Parathyroid adenoma (tissue), 2 donors: Measurements from ENCODE around the gene LRRC8E.

Source experiments
- H2AFZ ChIP-seq: fragments of 300-600 bp; sonication (generic); one replicate; pipeline ENCODE4 v1.7.0; 2017; ENCODE audit warnings: antibody characterized with exemption, mild to moderate bottlenecking
- H3K27ac ChIP-seq: fragments of 300-600 bp; sonication (generic); one replicate; pipeline ENCODE4 v1.7.0; 2017
- H3K27me3 ChIP-seq: fragments of 300-600 bp; sonication (generic); one replicate; pipeline ENCODE4 v1.7.0; 2017; ENCODE audit warnings: low read length; ENCODE audit not compliant: control insufficient read depth, insufficient read depth
- H3K36me3 ChIP-seq: fragments of 300-600 bp; sonication (generic); one replicate; pipeline ENCODE4 v1.7.0; 2017; ENCODE audit warnings: low read length; ENCODE audit not compliant: control insufficient read depth, insufficient read depth
- H3K4me1 ChIP-seq: fragments of 300-600 bp; sonication (generic); one replicate; pipeline ENCODE4 v1.7.0; 2017; ENCODE audit warnings: control low read depth
- H3K4me2 ChIP-seq: fragments of 300-600 bp; sonication (generic); one replicate; pipeline ENCODE4 v1.7.0; 2017; ENCODE audit warnings: low read length
- H3K4me3 ChIP-seq: fragments of 300-600 bp; sonication (generic); one replicate; pipeline ENCODE4 v1.7.0; 2017; ENCODE audit warnings: low read depth, low read length
- H3K79me2 ChIP-seq: fragments of 300-600 bp; sonication (generic); one replicate; pipeline ENCODE4 v1.7.0; 2017; ENCODE audit warnings: control low read depth
- H3K9ac ChIP-seq: fragments of 300-600 bp; sonication (generic); one replicate; pipeline ENCODE4 v1.7.0; 2017; ENCODE audit warnings: mild to moderate bottlenecking
- H3K9me3 ChIP-seq: fragments of 300-600 bp; sonication (generic); one replicate; pipeline ENCODE4 v1.7.0; 2017; ENCODE audit warnings: low read length; ENCODE audit not compliant: control insufficient read depth
- TF ChIP-seq, protein P1 (sequence below): fragments of 300-600 bp; sonication (generic); IDR thresholded peaks from one replicate; pipeline ENCODE4 v1.7.0; 2017; ENCODE audit warnings: antibody characterized with exemption, mild to moderate bottlenecking
- donor health status: primary hyperparathyroidism.

LRRC8E gene

DNA sequence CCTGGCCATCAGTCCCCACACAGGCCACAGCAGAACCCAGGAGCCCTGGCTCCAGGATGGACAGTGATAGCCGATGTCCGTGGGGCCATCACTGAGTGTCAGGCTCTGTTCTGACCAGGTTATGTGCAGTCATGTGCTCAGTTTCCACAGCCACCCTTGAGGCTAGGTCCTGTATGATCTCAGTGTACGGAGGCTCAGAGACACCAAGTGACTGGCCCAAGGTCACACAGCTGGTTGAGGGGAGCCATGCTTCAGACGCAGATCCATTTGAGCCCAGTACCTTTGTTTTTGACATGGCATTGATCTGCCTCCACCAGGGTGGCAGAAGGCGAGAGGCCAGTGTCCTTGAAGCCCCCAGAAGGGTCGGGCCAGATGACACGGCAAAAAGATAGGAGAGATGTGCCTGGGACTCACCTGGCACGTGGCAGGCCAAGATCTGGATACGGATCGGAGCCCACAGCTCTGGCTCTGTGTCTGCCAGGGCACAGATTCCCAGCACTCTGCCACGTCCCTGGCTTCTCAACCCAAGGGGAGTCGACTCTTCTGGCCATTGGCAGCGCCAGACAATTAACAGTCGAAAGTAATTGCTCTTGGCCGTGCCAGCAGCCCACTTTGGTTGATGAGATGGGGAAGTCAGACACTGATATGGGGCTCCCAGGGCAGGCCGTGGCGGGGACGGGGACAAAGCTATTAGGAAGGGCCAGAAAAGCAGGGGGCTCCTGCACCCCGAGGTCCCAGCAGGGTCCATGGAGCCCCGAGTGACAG is 42.7 kb upstream of the LRRC8E start:
- H3K27ac ChIP-seq, result no peak overlapping the region
- no peaks in the 10 kb centered on the region for H3K4me1 ChIP-seq
- H2AFZ ChIP-seq, result no peak overlapping the region
- H3K9me3 ChIP-seq, result no peaks in the 10 kb centered on the region
- H3K79me2 ChIP-seq, result peaks cover 4% of the 10 kb centered on the region
- H3K9ac ChIP-seq, result no peak overlapping the region
- TF ChIP-seq, protein P1, sequence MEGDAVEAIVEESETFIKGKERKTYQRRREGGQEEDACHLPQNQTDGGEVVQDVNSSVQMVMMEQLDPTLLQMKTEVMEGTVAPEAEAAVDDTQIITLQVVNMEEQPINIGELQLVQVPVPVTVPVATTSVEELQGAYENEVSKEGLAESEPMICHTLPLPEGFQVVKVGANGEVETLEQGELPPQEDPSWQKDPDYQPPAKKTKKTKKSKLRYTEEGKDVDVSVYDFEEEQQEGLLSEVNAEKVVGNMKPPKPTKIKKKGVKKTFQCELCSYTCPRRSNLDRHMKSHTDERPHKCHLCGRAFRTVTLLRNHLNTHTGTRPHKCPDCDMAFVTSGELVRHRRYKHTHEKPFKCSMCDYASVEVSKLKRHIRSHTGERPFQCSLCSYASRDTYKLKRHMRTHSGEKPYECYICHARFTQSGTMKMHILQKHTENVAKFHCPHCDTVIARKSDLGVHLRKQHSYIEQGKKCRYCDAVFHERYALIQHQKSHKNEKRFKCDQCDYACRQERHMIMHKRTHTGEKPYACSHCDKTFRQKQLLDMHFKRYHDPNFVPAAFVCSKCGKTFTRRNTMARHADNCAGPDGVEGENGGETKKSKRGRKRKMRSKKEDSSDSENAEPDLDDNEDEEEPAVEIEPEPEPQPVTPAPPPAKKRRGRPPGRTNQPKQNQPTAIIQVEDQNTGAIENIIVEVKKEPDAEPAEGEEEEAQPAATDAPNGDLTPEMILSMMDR, result no peak
- no peaks in the 10 kb centered on the region for H3K36me3 ChIP-seq
- no peak overlapping the region for H3K4me2 ChIP-seq
- no peak overlapping the region for H3K4me3 ChIP-seq
- H3K27me3 ChIP-seq, result no peaks in the 10 kb centered on the region

DNA sequence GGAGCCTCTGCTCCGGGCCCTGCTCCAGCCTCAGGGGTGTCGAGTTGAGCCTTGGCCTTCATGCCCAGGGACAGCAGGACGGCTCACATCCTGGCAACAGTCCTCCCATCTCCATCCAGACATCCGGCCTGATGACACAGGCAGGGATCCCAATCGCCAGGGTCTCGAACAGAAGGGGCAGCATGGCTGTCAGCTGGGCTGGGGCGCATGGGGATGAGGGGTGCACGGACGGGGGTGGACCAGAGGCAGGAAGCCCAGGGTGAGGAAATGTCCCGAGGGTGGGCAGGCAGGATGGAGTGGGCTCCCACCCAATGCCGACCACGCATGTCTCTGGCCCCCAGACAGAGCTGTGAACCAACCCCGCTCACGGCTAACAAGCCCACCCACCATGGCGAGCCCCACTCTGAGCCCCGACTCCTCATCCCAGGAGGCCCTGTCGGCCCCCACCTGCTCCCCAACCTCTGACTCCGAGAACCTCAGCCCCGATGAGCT is 42.1 kb upstream of the LRRC8E start:
- no peaks in the 10 kb centered on the region for H3K27me3 ChIP-seq
- H2AFZ ChIP-seq, result no peak overlapping the region
- H3K27ac ChIP-seq, result no peak overlapping the region
- H3K4me3 ChIP-seq, result no peak overlapping the region
- no peaks in the 10 kb centered on the region for H3K9me3 ChIP-seq
- H3K79me2 ChIP-seq, result peaks cover 3% of the 10 kb centered on the region
- TF ChIP-seq, protein P1, result no peak
- H3K9ac ChIP-seq, result no peak overlapping the region
- H3K36me3 ChIP-seq, result no peaks in the 10 kb centered on the region
- H3K4me1 ChIP-seq, result no peaks in the 10 kb centered on the region
- H3K4me2 ChIP-seq, result no peak overlapping the region

DNA sequence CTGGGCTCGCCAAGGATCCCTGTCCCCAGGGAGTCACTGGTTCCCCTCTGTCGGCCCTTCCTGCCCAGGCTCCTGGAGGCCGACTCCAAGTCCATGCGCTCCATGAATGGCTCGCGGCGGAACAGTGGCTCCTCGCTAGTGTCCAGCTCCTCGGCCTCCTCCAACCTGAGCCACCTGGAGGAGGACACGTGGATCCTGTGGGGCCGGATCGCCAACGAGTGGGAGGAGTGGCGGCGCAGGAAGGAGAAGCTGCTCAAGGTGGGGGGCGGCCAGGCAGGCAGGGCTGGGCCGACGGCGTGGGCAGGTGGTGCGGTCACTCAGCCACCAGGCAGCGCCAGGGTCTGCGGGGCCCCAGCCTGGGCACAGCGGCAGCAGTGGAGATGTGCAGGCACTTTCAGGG is 40.6 kb upstream of the LRRC8E start:
- Histone ChIP-seq H3K4me3 (no peak overlapping the region), H3K9ac (no peak overlapping the region), H2AFZ (no peak overlapping the region), H3K4me1 (no peaks in the 10 kb centered on the region), H3K4me2 (no peak overlapping the region), H3K27ac (no peak overlapping the region), H3K79me2 (peaks cover under 1% of the 10 kb centered on the region), H3K9me3 (no peaks in the 10 kb centered on the region), H3K27me3 (no peaks in the 10 kb centered on the region), H3K36me3 (no peaks in the 10 kb centered on the region)
- TF ChIP-seq, protein P1, result no peak

DNA sequence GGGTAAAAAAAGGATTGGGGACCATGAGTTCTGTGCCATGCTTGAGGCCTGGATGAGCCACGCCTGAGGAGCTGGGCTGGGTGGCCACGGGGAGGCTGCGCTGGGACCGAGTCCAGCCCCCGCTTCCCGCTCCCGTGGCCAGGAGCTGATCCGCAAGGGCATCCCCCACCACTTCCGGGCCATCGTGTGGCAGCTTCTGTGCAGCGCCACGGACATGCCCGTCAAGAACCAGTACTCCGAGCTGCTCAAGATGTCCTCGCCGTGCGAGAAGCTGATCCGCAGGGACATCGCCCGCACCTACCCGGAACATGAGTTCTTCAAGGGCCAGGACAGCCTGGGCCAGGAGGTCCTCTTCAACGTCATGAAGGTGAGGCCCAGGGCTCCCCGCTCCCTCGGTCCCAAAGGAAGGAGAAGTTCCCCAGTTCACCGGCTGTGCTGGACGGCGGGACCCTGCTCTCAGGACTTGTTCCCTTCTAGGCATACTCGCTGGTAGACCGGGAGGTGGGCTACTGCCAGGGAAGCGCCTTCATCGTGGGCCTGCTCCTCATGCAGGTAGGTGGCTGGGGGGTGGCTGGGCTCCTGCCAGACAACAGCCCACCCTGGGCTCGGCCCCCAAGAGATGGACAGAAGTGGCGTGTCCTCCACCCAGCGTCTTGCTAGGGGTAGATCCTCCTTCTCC is 39.4 kb upstream of the LRRC8E start:
- TF ChIP-seq, protein P1, result no peak
- no peak overlapping the region for H3K4me3 ChIP-seq
- no peaks in the 10 kb centered on the region for H3K36me3 ChIP-seq
- peaks cover 6% of the 10 kb centered on the region for H3K4me1 ChIP-seq
- no peaks in the 10 kb centered on the region for H3K9me3 ChIP-seq
- no peaks in the 10 kb centered on the region for H3K27me3 ChIP-seq
- H3K9ac ChIP-seq, result no peak overlapping the region
- H3K79me2 ChIP-seq, result no peaks in the 10 kb centered on the region
- no peak overlapping the region for H3K27ac ChIP-seq
- H2AFZ ChIP-seq, result no peak overlapping the region
- no peak overlapping the region for H3K4me2 ChIP-seq
